Heart left ventricle (tissue), 16 donors: ENCODE data around the gene ADGRG6. TPM values are rescaled to one million over a fixed set of nuclear protein-coding genes. Genes with fewer than 3 reads are reported as not detected.

Source experiments
- ATAC-seq, 4 donors: fragments of 200-7000 bp; cut with Tn5 transposase; one replicate each; pipeline ENCODE4 v1.9.1; 2020 to 2022; ENCODE audit warnings: moderate library complexity in 4 of 4, mild to moderate bottlenecking in 3 of 4, moderate number of reproducible peaks in 1 of 4
- DNase-seq, 5 donors: peaks; one replicate each; pipeline ENCODE4 v3.0.0-alpha.2; 2020
- H3K27ac ChIP-seq, 12 donors: fragments of 200-600 bp; sonication (generic) in 4 of 12; one replicate each; pipeline versions ENCODE4 v1.5.0 to v1.8.0; 2016 to 2022; ENCODE audit warnings: mild to moderate bottlenecking in 2 of 12
- H3K27me3 ChIP-seq, 9 donors: fragments of 200-600 bp; sonication (generic) in 2 of 9; one replicate each; pipeline versions ENCODE4 v1.5.1 to v1.8.0; 2016 to 2022; ENCODE audit warnings: mild to moderate bottlenecking in 3 of 9
- H3K36me3 ChIP-seq, 9 donors: fragments of 200-600 bp; sonication (generic) in 2 of 9; one replicate each; pipeline versions ENCODE4 v1.5.0 to v1.8.0; 2018 to 2022; ENCODE audit warnings: mild to moderate bottlenecking in 2 of 9
- H3K4me1 ChIP-seq, 12 donors: fragments of 200-600 bp; sonication (generic) in 4 of 12; one replicate each; pipeline versions ENCODE4 v1.5.0 to v1.8.0; 2016 to 2022; ENCODE audit warnings: mild to moderate bottlenecking in 3 of 12
- H3K4me3 ChIP-seq, 12 donors: fragments of 200-600 bp; sonication (generic) in 4 of 12; one replicate each; pipeline versions ENCODE4 v1.5.0 to v1.8.0; 2017 to 2022; ENCODE audit warnings: mild to moderate bottlenecking in 9 of 12, moderate library complexity in 4 of 12
- H3K9me3 ChIP-seq, 12 donors: fragments of 200-600 bp; sonication (generic) in 4 of 12; one replicate each; pipeline versions ENCODE4 v1.5.0 to v1.8.0; 2016 to 2022; ENCODE audit warnings: mild to moderate bottlenecking in 1 of 12
- CTCF ChIP-seq, 12 donors: fragments of 200-600 bp; sonication (generic) in 4 of 12; IDR thresholded peaks; one replicate each; pipeline versions ENCODE4 v1.5.0 to v1.8.0; 2018 to 2022; ENCODE audit warnings: antibody characterized with exemption in 12 of 12, mild to moderate bottlenecking in 5 of 12
- POLR2A ChIP-seq, 2 donors: fragments of 450-650 bp; IDR thresholded peaks; one replicate each; pipeline ENCODE4 v1.6.1; 2017; ENCODE audit warnings: antibody characterized with exemption in 2 of 2, mild to moderate bottlenecking in 2 of 2, moderate library complexity in 2 of 2
- WGBS, 4 donors: extraction: QIAGEN DNeasy Blood & Tissue Kit in 2 of 4; methylation state at CpG; one replicate each; pipeline versions ENCODE4 v1.1.5 to v1.1.7; 2013 to 2018; 5-methylcytosine and 5-hydroxymethylcytosine counted together
- intact Hi-C, 10 donors: fragments of 100-400 bp; cut with DNase I; formaldehyde crosslinking; loops; one replicate each; pipeline versions ENCODE4 v1.11.1 to v1.14.2; 2022
- polyA plus RNA-seq, 2 donors: library from polyadenylated mRNA; stranded (reverse); fragments of 200-250 nt; gene quantifications; one replicate each; pipeline ENCODE4 v1.2.3, GENCODE V29; 2013
- total RNA-seq, 9 donors: library from RNA; depleted of rRNA in 2 of 9; stranded (reverse); fragments of >200 nt in 2 of 9; fragmentation: NEBNext Ultra II Directional in 3 of 9; extraction: Animal tissue kit (Norgen Biotek cat#: 25700) in 3 of 9; gene quantifications; one replicate each; pipeline versions ENCODE4 v1.1.0 to v1.2.4, GENCODE V29; 2016 to 2023
- donor health status: ischemic (EF 13 %, LVEDD 7.1; RV severe dilation, severe dysfunction).
- donor health status: healthy with polysubstance abuse.
- donor health status: DM: no; HTN: yes; CAD: no.
- donor health status: DM: no; HTN: no; CAD: no.
- donor health status: ischemic (EF 25% LVEDD 6.9; RV normal size, moderate dysfunction).
- donor health status: ischemic (EF 25% LVEDD 5.7; RV mildly dilated, moderate dysfunction).
- donor health status: healthy.
- donor health status: DM: yes; HTN: yes; CAD: no.
- donor health status: ischemic (EF 35%, LVEDD 5.7; RV mildly dilated, moderate dysfunction).
- donor health status: nonischemic (EF 11% LVEDD 7.7; RV severe dilation, severe dysfunction).
- donor health status: DM: yes; HTN: yes; CAD: no.
- donor health status: PGD.
- donor health status: ischemic (EF 29% LVEDD 5.4; RV normal size, mild dysfunction).
- donor health status: nonischemic (EF 23%, LVEDD 6.1; RV moderate dilation, normal function).

ADGRG6 gene
- total and polyA plus RNA-seq, 11 donors, result 0.61 to 10.5 (median 2.0) TPM

- intact Hi-C loops, result no loop called here
- no peaks in the 10 kb centered on the region for H3K27me3 ChIP-seq
- ATAC-seq (no peak), DNase-seq (no peak)
- WGBS, 4 donors, result 33 to 43% (median 37%) methylated on average over 2 of the region's 2 CpGs
- H3K9me3 ChIP-seq, result no peaks in the 10 kb centered on the region
- no peak overlapping the region for H3K4me3 ChIP-seq
- TF ChIP-seq CTCF (IDR thresholded peaks at IDR 0.05) (no peak), POLR2A (IDR thresholded peaks at IDR 0.05) (no peak)
- H3K27ac ChIP-seq, result no peak overlapping the region
- no peaks in the 10 kb centered on the region for H3K4me1 ChIP-seq
- no peaks in the 10 kb centered on the region for H3K36me3 ChIP-seq
Observed at GRCh38 chr6:142313284-142313683, 11.5 kb downstream of the ADGRG6 start.

- intact Hi-C loops, result no loop called here
- Histone ChIP-seq H3K9me3 (no peaks in the 10 kb centered on the region), H3K36me3 (no peaks in the 10 kb centered on the region), H3K27me3 (no peaks in the 10 kb centered on the region), H3K4me3 (no peak overlapping the region), H3K4me1 (no peaks in the 10 kb centered on the region), H3K27ac (no peak overlapping the region)
- DNase-seq (no peak), ATAC-seq (no peak)
- no peak for TF ChIP-seq CTCF (IDR thresholded peaks at IDR 0.05)
- no peak for TF ChIP-seq POLR2A (IDR thresholded peaks at IDR 0.05)
- 79 to 100% (median 88%) methylated on average over 1 of the region's 1 CpG for WGBS, 4 donors
Observed at GRCh38 chr6:142316791-142317368, 15.1 kb downstream of the ADGRG6 start.

GRCh38 chr6:142318714-142319113 is 16.9 kb downstream of the ADGRG6 start:
- DNase-seq (no peak), ATAC-seq (no peak)
- no peaks in the 10 kb centered on the region for H3K4me1 ChIP-seq
- intact Hi-C loops, result no loop called here
- no peaks in the 10 kb centered on the region for H3K36me3 ChIP-seq
- no peak overlapping the region for H3K4me3 ChIP-seq
- no peak overlapping the region for H3K27ac ChIP-seq
- 70 to 80% (median 78%) methylated on average over 1 of the region's 1 CpG for WGBS, 4 donors
- H3K9me3 ChIP-seq, result no peaks in the 10 kb centered on the region
- no peaks in the 10 kb centered on the region for H3K27me3 ChIP-seq
- TF ChIP-seq POLR2A (IDR thresholded peaks at IDR 0.05), result no peak
- TF ChIP-seq CTCF (IDR thresholded peaks at IDR 0.05), result no peak

GRCh38 chr6:142320366-142320765 is 18.6 kb downstream of the ADGRG6 start:
- no peaks in the 10 kb centered on the region for H3K9me3 ChIP-seq
- ATAC-seq, result no peak
- no peaks in the 10 kb centered on the region for H3K4me1 ChIP-seq
- TF ChIP-seq POLR2A (IDR thresholded peaks at IDR 0.05) (no peak), CTCF (IDR thresholded peaks at IDR 0.05) (no peak)
- H3K36me3 ChIP-seq, result no peaks in the 10 kb centered on the region
- no peaks in the 10 kb centered on the region for H3K27me3 ChIP-seq
- 37 to 47% (median 38%) methylated on average over 3 of the region's 3 CpGs for WGBS, 4 donors
- no peak overlapping the region for H3K4me3 ChIP-seq
- no peak overlapping the region for H3K27ac ChIP-seq
- intact Hi-C loops, result no loop called here
- no peak for DNase-seq
